NCI-H2171 (cell line): ENCODE results near the gene ZHX3.
"Not testable (repeated sequence)": the region's sequence is repeated elsewhere in the genome, so short reads cannot be mapped to it uniquely, and the experiment has no call there.

ENCODE experiments used
- DNase-seq: peaks from one replicate; lab custom pipeline; 2025; lab: John Stamatoyannopoulos, UW

Gene ZHX3

GRCh38 chr20:41334036-41334435 is 16.5 kb upstream of the ZHX3 start:
- no peak for DNase-seq

- DNase-seq: no peak
Observed at GRCh38 chr20:41331731-41332130, 14.2 kb upstream of the ZHX3 start.

- DNase-seq: no peak
Observed at GRCh38 chr20:41330941-41331340, 13.4 kb upstream of the ZHX3 start.

GRCh38 chr20:41330343-41330720 is 12.8 kb upstream of the ZHX3 start:
- DNase-seq: no peak

- DNase-seq: no peak
Observed at GRCh38 chr20:41329435-41330342, 12.2 kb upstream of the ZHX3 start.

GRCh38 chr20:41327178-41327577 is 9.6 kb upstream of the ZHX3 start:
- no peak for DNase-seq

- DNase-seq: no peak
Observed at GRCh38 chr20:41320976-41321375, 3.4 kb upstream of the ZHX3 start.

GRCh38 chr20:41320441-41320840 is 2.9 kb upstream of the ZHX3 start:
- no peak for DNase-seq

GRCh38 chr20:41318271-41318649 is 729 bp upstream of the ZHX3 start:
- no peak for DNase-seq

- DNase-seq: peak; percentile 77
Observed at GRCh38 chr20:41316602-41317545, 657 bp downstream of the ZHX3 start.

GRCh38 chr20:41316051-41316450 is 1.5 kb downstream of the ZHX3 start:
- no peak for DNase-seq

- no peak for DNase-seq
Observed at GRCh38 chr20:41314386-41314785, 3.1 kb downstream of the ZHX3 start.

- DNase-seq: not testable (repeated sequence)
Observed at GRCh38 chr20:41312009-41312408, 5.5 kb downstream of the ZHX3 start.

- DNase-seq: no peak
Observed at GRCh38 chr20:41309817-41310216, 7.7 kb downstream of the ZHX3 start.

- DNase-seq: no peak
Observed at GRCh38 chr20:41308726-41309413, 8.7 kb downstream of the ZHX3 start.

- no peak for DNase-seq
Observed at GRCh38 chr20:41308290-41308711, 9.2 kb downstream of the ZHX3 start.

- no peak for DNase-seq
Observed at GRCh38 chr20:41307021-41307420, 10.5 kb downstream of the ZHX3 start.

GRCh38 chr20:41306061-41306727 is 11.3 kb downstream of the ZHX3 start:
- DNase-seq: no peak

- DNase-seq: no peak
Observed at GRCh38 chr20:41304424-41305079, 13.0 kb downstream of the ZHX3 start.

- DNase-seq: no peak
Observed at GRCh38 chr20:41304002-41304401, 13.5 kb downstream of the ZHX3 start.

- no peak for DNase-seq
Observed at GRCh38 chr20:41300886-41301285, 16.6 kb downstream of the ZHX3 start.
